Panc1 (cell line): ENCODE measurements around the gene ENTPD3. TPM values are rescaled to one million over a fixed set of nuclear protein-coding genes. Genes with fewer than 3 reads are reported as not detected.

Source experiments
- ATAC-seq: fragments of 200-7000 bp; cut with Tn5 transposase; 2 replicates; pipeline ENCODE4 v1.9.1; 2020; ENCODE audit warnings: mild to moderate bottlenecking, moderate library complexity
- BruUV-seq: library from RNA; stranded (reverse); fragments of 400-500 nt; replicated peaks from 2 replicates; lab custom pipeline; 2021; lab: Mats Ljungman, UMichigan
- CTCF ChIA-PET: fragments of 300-600 bp; sonication (Branson Sonifier 250); formaldehyde crosslinking; loops from one replicate; lab custom pipeline; 2022; ENCODE audit warnings: antibody characterized with exemption; lab: Charles Lee
- POLR2A ChIA-PET: fragments of 300-600 bp; sonication (Branson Sonifier 250); formaldehyde crosslinking; loops from one replicate; lab custom pipeline; 2022; ENCODE audit warnings: antibody characterized with exemption; lab: Charles Lee
- DNase-seq: peaks from one replicate; pipeline ENCODE4 v3.0.0-alpha.2; 2010; ENCODE audit warnings: low read depth, low spot score
- H3K27ac ChIP-seq: 2 replicates; pipeline ENCODE4 v1.5.1; 2011; ENCODE audit warnings: mild to moderate bottlenecking, low read length, inconsistent platforms
- H3K27me3 ChIP-seq: fragments of 200-500 bp; sonication (Bioruptor generic); 2 replicates; pipeline ENCODE4 v1.6.0; 2014; ENCODE audit warnings: low read length, inconsistent platforms; ENCODE audit not compliant: control insufficient read depth, insufficient read depth
- H3K36me3 ChIP-seq: fragments of 200-500 bp; sonication (Bioruptor generic); 2 replicates; pipeline ENCODE4 v1.5.1; 2014; ENCODE audit warnings: inconsistent platforms, mild to moderate bottlenecking, low read length, moderate library complexity; ENCODE audit not compliant: control insufficient read depth, insufficient read depth
- H3K4me1 ChIP-seq: 2 replicates; pipeline ENCODE4 v1.5.1; 2011; ENCODE audit warnings: inconsistent platforms, mild to moderate bottlenecking, low read length, moderate library complexity; ENCODE audit not compliant: control insufficient read depth, insufficient read depth
- H3K4me3 ChIP-seq, 2 experiments: 2 replicates each; pipeline ENCODE4 v1.5.1; 2011 to 2012; ENCODE audit warnings: low read depth in 2 of 2, low read length in 2 of 2, mild to moderate bottlenecking in 2 of 2, inconsistent platforms in 1 of 2, moderate library complexity in 1 of 2
- H3K9me3 ChIP-seq: fragments of 200-500 bp; sonication (Bioruptor generic); 2 replicates; pipeline ENCODE4 v1.5.1; 2014; ENCODE audit warnings: low read depth, mild to moderate bottlenecking, inconsistent platforms, low read length, moderate library complexity; ENCODE audit not compliant: control insufficient read depth, insufficient read depth
- POLR2AphosphoS5 ChIP-seq: IDR thresholded peaks from 2 replicates; pipeline ENCODE4 v1.6.1; 2012; ENCODE audit warnings: mild to moderate bottlenecking, low read depth, low read length, moderate library complexity
- SIN3A ChIP-seq: IDR thresholded peaks from 2 replicates; pipeline ENCODE4 v1.6.1; 2012; ENCODE audit warnings: low read depth, mild to moderate bottlenecking, low read length, moderate library complexity, borderline replicate concordance; ENCODE audit not compliant: insufficient read depth
- TCF7L2 ChIP-seq: IDR thresholded peaks from 2 replicates; pipeline ENCODE4 v1.6.1; 2011; ENCODE audit warnings: mild to moderate bottlenecking, low read depth, low read length, inconsistent platforms
- in situ Hi-C: cut with HindIII; loops from 2 replicates; pipeline ENCODE4 v1.10.0; 2016; ENCODE audit warnings: low sequenced_read_pairs, low pct_unique_long_range_greater_than_20kb
- intact Hi-C: fragments of 100-400 bp; cut with micrococcal nuclease; formaldehyde crosslinking; loops from one replicate; pipeline ENCODE4 v1.10.0; 2022; ENCODE audit not compliant: unreplicated experiment
- total RNA-seq: library from RNA; stranded (reverse); gene quantifications from one replicate; pipeline ENCODE4 v1.2.1, GENCODE V29; 2021; ENCODE audit not compliant: unreplicated experiment
- TF ChIP-seq, protein P1 (sequence below): fragments of 450-650 bp; IDR thresholded peaks from 2 replicates; pipeline ENCODE4 v1.5.1; 2017; ENCODE audit warnings: mild to moderate bottlenecking
- TF ChIP-seq, protein P2 (sequence below), 2 experiments: IDR thresholded peaks; 2 replicates each; pipeline ENCODE4 v1.6.1; 2011 to 2012; ENCODE audit warnings: low read depth in 2 of 2, control low read depth in 1 of 2, low read length in 1 of 2, mild to moderate bottlenecking in 1 of 2, moderate library complexity in 1 of 2; ENCODE audit not compliant: insufficient read depth in 1 of 2

ENTPD3 gene
- total RNA-seq, 1 experiment from 2014 or later = not detected

DNA sequence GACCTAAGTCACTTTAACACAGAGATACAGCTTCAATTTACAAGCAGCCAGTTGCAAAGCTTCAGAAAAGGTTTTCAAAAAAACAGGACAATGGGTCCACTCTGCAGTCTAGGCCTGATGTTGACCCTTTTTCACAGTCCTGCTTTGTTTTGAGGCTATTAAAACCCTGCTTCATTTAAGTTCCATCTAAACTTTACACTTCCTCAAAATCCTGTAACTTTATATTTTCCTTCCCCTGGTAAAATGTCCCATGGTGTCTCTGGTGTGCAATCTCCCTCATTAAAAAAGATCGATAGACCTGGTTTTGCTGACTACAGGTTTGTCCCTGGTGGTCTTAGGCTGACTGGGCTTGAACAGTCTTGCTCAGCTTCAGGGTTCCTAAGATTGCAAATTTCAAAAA is 65.1 kb downstream of the ENTPD3 start:
- ATAC-seq = no peak
- Histone ChIP-seq H3K9me3 (no peaks in the 10 kb centered on the region), H3K36me3 (no peaks in the 10 kb centered on the region; the same call in 1 of the 2 replicates), H3K4me3 (peak overlapping the region; percentile 78 to 81), H3K27ac (peak overlapping the region; percentile 88), H3K4me1 (peaks cover 11% of the 10 kb centered on the region), H3K27me3 (no peaks in the 10 kb centered on the region)
- in situ Hi-C loops (no loop called here), intact Hi-C loops (loop anchor here (5.0 kb wide), 1 partner anchor 125 kb away; no protein-coding TSS in a partner anchor)
- no peak for TF ChIP-seq TCF7L2
- TF ChIP-seq, protein P1, sequence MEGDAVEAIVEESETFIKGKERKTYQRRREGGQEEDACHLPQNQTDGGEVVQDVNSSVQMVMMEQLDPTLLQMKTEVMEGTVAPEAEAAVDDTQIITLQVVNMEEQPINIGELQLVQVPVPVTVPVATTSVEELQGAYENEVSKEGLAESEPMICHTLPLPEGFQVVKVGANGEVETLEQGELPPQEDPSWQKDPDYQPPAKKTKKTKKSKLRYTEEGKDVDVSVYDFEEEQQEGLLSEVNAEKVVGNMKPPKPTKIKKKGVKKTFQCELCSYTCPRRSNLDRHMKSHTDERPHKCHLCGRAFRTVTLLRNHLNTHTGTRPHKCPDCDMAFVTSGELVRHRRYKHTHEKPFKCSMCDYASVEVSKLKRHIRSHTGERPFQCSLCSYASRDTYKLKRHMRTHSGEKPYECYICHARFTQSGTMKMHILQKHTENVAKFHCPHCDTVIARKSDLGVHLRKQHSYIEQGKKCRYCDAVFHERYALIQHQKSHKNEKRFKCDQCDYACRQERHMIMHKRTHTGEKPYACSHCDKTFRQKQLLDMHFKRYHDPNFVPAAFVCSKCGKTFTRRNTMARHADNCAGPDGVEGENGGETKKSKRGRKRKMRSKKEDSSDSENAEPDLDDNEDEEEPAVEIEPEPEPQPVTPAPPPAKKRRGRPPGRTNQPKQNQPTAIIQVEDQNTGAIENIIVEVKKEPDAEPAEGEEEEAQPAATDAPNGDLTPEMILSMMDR = no peak
- TF ChIP-seq SIN3A = no peak
- TF ChIP-seq POLR2AphosphoS5 = no peak
- TF ChIP-seq, protein P2, sequence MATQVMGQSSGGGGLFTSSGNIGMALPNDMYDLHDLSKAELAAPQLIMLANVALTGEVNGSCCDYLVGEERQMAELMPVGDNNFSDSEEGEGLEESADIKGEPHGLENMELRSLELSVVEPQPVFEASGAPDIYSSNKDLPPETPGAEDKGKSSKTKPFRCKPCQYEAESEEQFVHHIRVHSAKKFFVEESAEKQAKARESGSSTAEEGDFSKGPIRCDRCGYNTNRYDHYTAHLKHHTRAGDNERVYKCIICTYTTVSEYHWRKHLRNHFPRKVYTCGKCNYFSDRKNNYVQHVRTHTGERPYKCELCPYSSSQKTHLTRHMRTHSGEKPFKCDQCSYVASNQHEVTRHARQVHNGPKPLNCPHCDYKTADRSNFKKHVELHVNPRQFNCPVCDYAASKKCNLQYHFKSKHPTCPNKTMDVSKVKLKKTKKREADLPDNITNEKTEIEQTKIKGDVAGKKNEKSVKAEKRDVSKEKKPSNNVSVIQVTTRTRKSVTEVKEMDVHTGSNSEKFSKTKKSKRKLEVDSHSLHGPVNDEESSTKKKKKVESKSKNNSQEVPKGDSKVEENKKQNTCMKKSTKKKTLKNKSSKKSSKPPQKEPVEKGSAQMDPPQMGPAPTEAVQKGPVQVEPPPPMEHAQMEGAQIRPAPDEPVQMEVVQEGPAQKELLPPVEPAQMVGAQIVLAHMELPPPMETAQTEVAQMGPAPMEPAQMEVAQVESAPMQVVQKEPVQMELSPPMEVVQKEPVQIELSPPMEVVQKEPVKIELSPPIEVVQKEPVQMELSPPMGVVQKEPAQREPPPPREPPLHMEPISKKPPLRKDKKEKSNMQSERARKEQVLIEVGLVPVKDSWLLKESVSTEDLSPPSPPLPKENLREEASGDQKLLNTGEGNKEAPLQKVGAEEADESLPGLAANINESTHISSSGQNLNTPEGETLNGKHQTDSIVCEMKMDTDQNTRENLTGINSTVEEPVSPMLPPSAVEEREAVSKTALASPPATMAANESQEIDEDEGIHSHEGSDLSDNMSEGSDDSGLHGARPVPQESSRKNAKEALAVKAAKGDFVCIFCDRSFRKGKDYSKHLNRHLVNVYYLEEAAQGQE (IDR thresholded peaks at IDR 0.05; ENCODE audit: insufficient read depth in 1 of 2, low read depth in 2 of 2, low read length in 1 of 2) = no peak
- ChIA-PET POLR2A (no interaction called here), CTCF (no interaction called here)
- BruUV-seq = no TSS peak
- no peak for DNase-seq

DNA sequence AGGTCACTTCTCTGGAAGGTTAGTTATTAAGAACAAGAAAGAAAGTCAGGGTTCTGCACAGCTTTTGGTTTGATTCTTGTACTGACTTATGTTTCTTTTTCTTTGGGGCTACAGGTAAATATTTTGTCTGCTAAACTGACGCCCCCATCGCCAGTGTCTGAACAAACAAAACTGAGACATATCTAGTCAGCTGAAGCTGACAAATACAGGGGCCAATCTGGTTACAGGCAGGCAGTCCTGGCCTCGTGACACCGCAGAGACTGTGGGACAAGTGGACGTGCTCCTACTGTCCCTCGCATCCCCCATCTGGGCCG is 65.5 kb downstream of the ENTPD3 start:
- H3K27me3 ChIP-seq = no peaks in the 10 kb centered on the region
- intact Hi-C loops = loop anchor here (5.0 kb wide), 1 partner anchor 125 kb away; no protein-coding TSS in a partner anchor
- no peaks in the 10 kb centered on the region for H3K9me3 ChIP-seq
- H3K4me1 ChIP-seq = peaks cover 11% of the 10 kb centered on the region
- BruUV-seq = no TSS peak
- no peak for DNase-seq
- peak overlapping the region; percentile 78 to 81 for H3K4me3 ChIP-seq
- ChIA-PET CTCF (no interaction called here), POLR2A (no interaction called here)
- in situ Hi-C loops = no loop called here
- ATAC-seq = no peak
- H3K27ac ChIP-seq = peak overlapping the region; percentile 88
- H3K36me3 ChIP-seq = peaks cover under 1% of the 10 kb centered on the region; the same call in 1 of the 2 replicates
- TF ChIP-seq, protein P2 (IDR thresholded peaks at IDR 0.05; ENCODE audit: insufficient read depth in 1 of 2, low read depth in 2 of 2, low read length in 1 of 2) = no peak
- TF ChIP-seq POLR2AphosphoS5 (no peak), TCF7L2 (no peak), SIN3A (no peak)
- TF ChIP-seq, protein P1 = no peak
